Measurements from ENCODE around the gene ARHGAP18.

DNA sequence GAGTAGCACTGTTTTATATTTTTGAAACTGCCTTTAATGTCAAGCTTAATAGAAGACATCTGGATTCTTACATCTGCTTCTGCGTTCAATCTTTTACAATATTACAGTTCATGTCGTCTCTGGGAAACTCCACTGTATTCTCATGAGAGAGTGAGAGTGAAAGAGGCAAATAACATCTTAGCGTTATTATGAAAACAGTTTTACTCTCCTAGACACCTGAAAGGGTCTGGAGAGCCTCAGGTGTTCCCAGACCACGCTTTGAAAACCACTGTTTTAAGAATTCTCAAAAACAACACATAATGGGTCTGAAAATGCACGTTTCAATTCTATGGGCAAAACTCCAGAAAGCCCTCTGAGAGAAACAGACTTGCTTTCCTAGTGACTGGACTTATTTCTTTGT is 63.3 kb downstream of the ARHGAP18 start:
- TF ChIP-seq, protein P1, sequence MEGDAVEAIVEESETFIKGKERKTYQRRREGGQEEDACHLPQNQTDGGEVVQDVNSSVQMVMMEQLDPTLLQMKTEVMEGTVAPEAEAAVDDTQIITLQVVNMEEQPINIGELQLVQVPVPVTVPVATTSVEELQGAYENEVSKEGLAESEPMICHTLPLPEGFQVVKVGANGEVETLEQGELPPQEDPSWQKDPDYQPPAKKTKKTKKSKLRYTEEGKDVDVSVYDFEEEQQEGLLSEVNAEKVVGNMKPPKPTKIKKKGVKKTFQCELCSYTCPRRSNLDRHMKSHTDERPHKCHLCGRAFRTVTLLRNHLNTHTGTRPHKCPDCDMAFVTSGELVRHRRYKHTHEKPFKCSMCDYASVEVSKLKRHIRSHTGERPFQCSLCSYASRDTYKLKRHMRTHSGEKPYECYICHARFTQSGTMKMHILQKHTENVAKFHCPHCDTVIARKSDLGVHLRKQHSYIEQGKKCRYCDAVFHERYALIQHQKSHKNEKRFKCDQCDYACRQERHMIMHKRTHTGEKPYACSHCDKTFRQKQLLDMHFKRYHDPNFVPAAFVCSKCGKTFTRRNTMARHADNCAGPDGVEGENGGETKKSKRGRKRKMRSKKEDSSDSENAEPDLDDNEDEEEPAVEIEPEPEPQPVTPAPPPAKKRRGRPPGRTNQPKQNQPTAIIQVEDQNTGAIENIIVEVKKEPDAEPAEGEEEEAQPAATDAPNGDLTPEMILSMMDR (IDR thresholded peaks at IDR 0.05; ENCODE audit: insufficient read depth, low read depth, low read length): no peak
- no peak for TF ChIP-seq EZH2 (IDR thresholded peaks at IDR 0.05; ENCODE audit: insufficient read depth, low read length)
